ENCODE results near the gene ADAP1.

DNA sequence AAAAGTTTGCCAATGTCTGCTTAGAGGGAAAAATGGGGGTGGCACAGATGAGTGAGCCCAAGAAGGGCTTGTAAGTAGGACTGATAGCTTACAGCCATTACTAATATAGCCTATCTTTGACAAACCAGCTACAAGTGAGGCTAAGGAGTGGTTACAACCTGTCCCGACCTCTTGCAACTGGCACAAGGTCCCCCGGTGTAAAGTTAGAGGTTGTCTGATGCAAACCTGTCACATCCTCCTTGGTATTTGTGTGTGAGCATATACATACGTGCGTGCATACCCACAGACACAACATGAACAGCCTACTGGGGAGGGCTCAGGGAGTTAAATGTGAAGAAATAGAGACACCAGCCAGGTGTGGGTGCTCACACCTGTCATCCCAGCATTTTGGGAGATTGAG is 14.6 kb downstream of the ADAP1 start:
- no peak for TF ChIP-seq GATA2 (IDR thresholded peaks at IDR 0.05; ENCODE audit: low read depth, low read length)
- no peak for TF ChIP-seq GATA3 (IDR thresholded peaks at IDR 0.05; ENCODE audit: low read depth, low read length)

All from SH-SY5Y (cell line).